H1 (cell line): ENCODE measurements around the gene RSAD1.

ENCODE experiments used
- CTCF ChIP-seq, 3 experiments: IDR thresholded peaks; 1 replicate in 2 of 3; 2 replicates in 1 of 3; pipeline versions ENCODE4 v1.5.1 to v1.6.1; 2011; ENCODE audit warnings: low read length in 3 of 3, mild to moderate bottlenecking in 3 of 3, inconsistent platforms in 2 of 3, low read depth in 1 of 3, moderate library complexity in 1 of 3; ENCODE audit not compliant: insufficient read depth in 1 of 3; ENCODE audit errors: control extremely low read depth in 1 of 3
- EGR1 ChIP-seq: IDR thresholded peaks from 2 replicates; pipeline ENCODE4 v1.6.1; 2011; ENCODE audit warnings: low read depth, low read length, borderline replicate concordance
- EZH2 ChIP-seq: fragments of 200-600 bp; sonication (generic); IDR thresholded peaks from 2 replicates; pipeline ENCODE4 v1.7.1; 2012; ENCODE audit warnings: low read depth, mild to moderate bottlenecking, moderate library complexity, low read length, inconsistent platforms; ENCODE audit not compliant: severe bottlenecking
- GABPA ChIP-seq: IDR thresholded peaks from 2 replicates; pipeline ENCODE4 v1.6.1; 2011; ENCODE audit warnings: mild to moderate bottlenecking, low read length, moderate library complexity, borderline replicate concordance; ENCODE audit not compliant: insufficient read depth
- TCF12 ChIP-seq: IDR thresholded peaks from 2 replicates; pipeline ENCODE4 v1.6.1; 2011; ENCODE audit warnings: low read depth, mild to moderate bottlenecking, low read length

GRCh38 chr17:50457621-50458020 lies 21.0 kb upstream of the RSAD1 start:
- no peak for TF ChIP-seq GABPA
- TF ChIP-seq EGR1, result no peak
- TF ChIP-seq CTCF (IDR thresholded peaks at IDR 0.05; ENCODE audit: control extremely low read depth in 1 of 3, insufficient read depth in 1 of 3, low read depth in 1 of 3, low read length in 3 of 3), result no peak
- no peak for TF ChIP-seq EZH2
- TF ChIP-seq TCF12, result no peak
